HepG2 (cell line): ENCODE results near the gene SPATS2. TPM values are rescaled to one million over a fixed set of nuclear protein-coding genes. Genes with fewer than 3 reads are reported as not detected.

ENCODE experiments used
- ATAC-seq: fragments of 200-7000 bp; cut with Tn5 transposase; 3 replicates; pipeline ENCODE4 v1.9.1; 2020; ENCODE audit warnings: mild to moderate bottlenecking, moderate library complexity
- BruUV-seq: library from RNA; stranded (reverse); fragments of 400-500 nt; replicated peaks from 2 replicates; lab custom pipeline; 2021; lab: Mats Ljungman, UMichigan
- CTCF ChIA-PET: fragments of 300-600 bp; formaldehyde crosslinking; extraction: SDS; loops from one replicate; lab custom pipeline; 2021; ENCODE audit warnings: low total read pairs, inconsistent platforms, low intra/inter-chr PET ratio; lab: Yijun Ruan, JAX
- POLR2A ChIA-PET: fragments of 350-600 bp; sonication (Branson Sonifier 250); formaldehyde crosslinking; loops from one replicate; lab custom pipeline; 2020; ENCODE audit warnings: antibody characterized with exemption, inconsistent platforms; lab: Yijun Ruan, JAX
- DNase-seq: peaks from one replicate; pipeline ENCODE4 v3.0.0-alpha.2; 2015; ENCODE audit warnings: low spot score
- FAIRE-seq: peaks from 3 replicates; lab custom pipeline; 2011; peaks lifted over from hg19 to GRCh38; lab: Jason Lieb, UNC
- H2AFZ ChIP-seq: one replicate; pipeline ENCODE4 v1.6.1; 2011; ENCODE audit warnings: low read length, inconsistent platforms
- H3K27ac ChIP-seq: fragments of 300-600 bp; 3 replicates; pipeline ENCODE4 v1.8.0; 2011; ENCODE audit warnings: mixed run types, mild to moderate bottlenecking, mixed read lengths, low read length, inconsistent platforms; ENCODE audit not compliant: insufficient read depth; ENCODE audit errors: extremely low read length
- H3K27me3 ChIP-seq, 2 experiments: fragments of 200-600 bp in 1 of 2; 2 replicates in 1 of 2; 3 replicates in 1 of 2; pipeline versions ENCODE4 v1.6.0 to v1.8.0; 2011; ENCODE audit warnings: low read length in 2 of 2, mild to moderate bottlenecking in 2 of 2, moderate library complexity in 2 of 2, inconsistent platforms in 1 of 2; ENCODE audit not compliant: insufficient read depth in 2 of 2, control insufficient read depth in 1 of 2
- H3K36me3 ChIP-seq, 2 experiments: fragments of 200-600 bp in 1 of 2; replicated peaks in 1 of 2; 2 replicates in 1 of 2; 3 replicates in 1 of 2; pipeline versions ENCODE4 v1.5.1 to v1.8.0; 2011; ENCODE audit warnings: low read length in 2 of 2, inconsistent platforms in 1 of 2; ENCODE audit not compliant: insufficient read depth in 2 of 2, control insufficient read depth in 1 of 2
- H3K4me1 ChIP-seq: 2 replicates; pipeline ENCODE4 v1.5.1; 2012; ENCODE audit warnings: low read length, inconsistent platforms; ENCODE audit not compliant: insufficient read depth
- H3K4me2 ChIP-seq: 2 replicates; pipeline ENCODE4 v1.6.0; 2011; ENCODE audit warnings: low read depth, low read length, inconsistent platforms
- H3K4me3 ChIP-seq, 3 experiments: fragments of 200-600 bp in 1 of 3; sonication (generic), shearing (Covaris generic) in 1 of 3; replicated peaks in 1 of 3; 2 replicates each; pipeline ENCODE4 v1.5.1; 2011 to 2016; ENCODE audit warnings: low read length in 3 of 3, inconsistent platforms in 2 of 3, low read depth in 2 of 3, mild to moderate bottlenecking in 2 of 3, control low read depth in 1 of 3, mixed read lengths in 1 of 3; ENCODE audit not compliant: insufficient read depth in 1 of 3
- H3K79me2 ChIP-seq: one replicate; pipeline ENCODE4 v1.6.1; 2011; ENCODE audit warnings: low read length, inconsistent platforms; ENCODE audit not compliant: insufficient read depth
- H3K9ac ChIP-seq: 2 replicates; pipeline ENCODE4 v1.6.0; 2011; ENCODE audit warnings: mild to moderate bottlenecking, low read depth, low read length, inconsistent platforms; ENCODE audit not compliant: insufficient read depth
- H3K9me3 ChIP-seq: 2 replicates; pipeline ENCODE4 v1.5.1; 2012; ENCODE audit warnings: mild to moderate bottlenecking, low read length
- H4K20me1 ChIP-seq: 2 replicates; pipeline ENCODE4 v1.6.0; 2011; ENCODE audit warnings: inconsistent platforms, mild to moderate bottlenecking, low read length, moderate library complexity; ENCODE audit not compliant: insufficient read depth
- ADNP ChIP-seq: sonication (generic); formaldehyde crosslinking; IDR thresholded peaks from 2 replicates; pipeline ENCODE4 v1.4.0; 2020; ENCODE audit warnings: missing genetic modification reagents
- BCL6 ChIP-seq: IDR thresholded peaks from 2 replicates; pipeline ENCODE4 v1.6.1; 2016; ENCODE audit warnings: missing genetic modification reagents, missing compliant biosample characterization
- CTCF ChIP-seq: sonication (generic); formaldehyde crosslinking; IDR thresholded peaks from 2 replicates; pipeline ENCODE4 v1.5.0; 2020; ENCODE audit warnings: mild to moderate bottlenecking, missing genetic modification reagents, moderate library complexity
- HNRNPH1 ChIP-seq: fragments of 200-400 bp; formaldehyde crosslinking; optimal IDR thresholded peaks from 2 replicates; pipeline ENCODE3; 2017; ENCODE audit warnings: mild to moderate bottlenecking, low read depth, low read length
- IKZF5 ChIP-seq: IDR thresholded peaks from 2 replicates; pipeline ENCODE4 v1.6.1; 2018; ENCODE audit warnings: missing genetic modification reagents, mild to moderate bottlenecking, missing compliant biosample characterization
- KLF6 ChIP-seq: IDR thresholded peaks from 2 replicates; pipeline ENCODE4 v1.8.0; 2016; ENCODE audit warnings: missing biosample characterization, missing genetic modification reagents
- RBAK ChIP-seq: sonication (generic); formaldehyde crosslinking; IDR thresholded peaks from 2 replicates; pipeline ENCODE4 v1.5.1; 2020; ENCODE audit warnings: mild to moderate bottlenecking, missing genetic modification reagents
- SATB2 ChIP-seq: sonication (generic); formaldehyde crosslinking; IDR thresholded peaks from 2 replicates; pipeline ENCODE4 v1.5.0; 2020; ENCODE audit warnings: missing genetic modification reagents
- TBX2 ChIP-seq: sonication (generic); formaldehyde crosslinking; IDR thresholded peaks from 2 replicates; pipeline ENCODE4 v1.5.0; 2020; ENCODE audit warnings: missing genetic modification reagents, mild to moderate bottlenecking, borderline replicate concordance
- ZBTB7B ChIP-seq: sonication (generic); formaldehyde crosslinking; IDR thresholded peaks from 2 replicates; pipeline ENCODE4 v1.4.0; 2020; ENCODE audit warnings: missing genetic modification reagents
- ZFP41 ChIP-seq: sonication (generic); formaldehyde crosslinking; IDR thresholded peaks from 2 replicates; pipeline ENCODE4 v1.4.0; 2020; ENCODE audit warnings: mild to moderate bottlenecking, missing genetic modification reagents, borderline replicate concordance
- ZGPAT ChIP-seq: IDR thresholded peaks from 2 replicates; pipeline ENCODE4 v1.6.1; 2016; ENCODE audit warnings: mild to moderate bottlenecking
- ZNF20 ChIP-seq: sonication (generic); formaldehyde crosslinking; IDR thresholded peaks from 2 replicates; pipeline ENCODE4 v1.4.0; 2020; ENCODE audit warnings: mild to moderate bottlenecking, moderate library complexity, missing genetic modification reagents
- ZNF275 ChIP-seq: sonication (generic); formaldehyde crosslinking; IDR thresholded peaks from 2 replicates; pipeline ENCODE4 v1.8.0; 2022; ENCODE audit warnings: missing genetic modification reagents, mild to moderate bottlenecking, inconsistent platforms, borderline replicate concordance
- ZNF317 ChIP-seq: sonication (generic); formaldehyde crosslinking; IDR thresholded peaks from 2 replicates; pipeline ENCODE4 v1.5.0; 2020; ENCODE audit warnings: mild to moderate bottlenecking, missing genetic modification reagents
- ZNF570 ChIP-seq: sonication (generic); formaldehyde crosslinking; IDR thresholded peaks from 2 replicates; pipeline ENCODE4 v1.4.0; 2020; ENCODE audit warnings: mild to moderate bottlenecking, missing genetic modification reagents, borderline replicate concordance
- ZNF737 ChIP-seq: sonication (generic); formaldehyde crosslinking; IDR thresholded peaks from 2 replicates; pipeline ENCODE4 v1.5.0; 2020; ENCODE audit warnings: missing genetic modification reagents, mild to moderate bottlenecking, borderline replicate concordance
- ZSCAN31 ChIP-seq: sonication (generic); formaldehyde crosslinking; IDR thresholded peaks from 2 replicates; pipeline ENCODE4 v1.5.0; 2020; ENCODE audit warnings: low read depth, mild to moderate bottlenecking, missing genetic modification reagents
- whole genome bisulfite sequencing: methylation state at CpG from one replicate; pipeline ENCODE4 v1.1.6; 2017; ENCODE audit warnings: low lambda C conversion rate; 5-methylcytosine and 5-hydroxymethylcytosine counted together
- in situ Hi-C: cut with HindIII; loops from 2 replicates; pipeline ENCODE4 v1.10.0; 2017; ENCODE audit warnings: low pct_unique_long_range_greater_than_20kb; ENCODE audit not compliant: extremely low pct_ligation_motif_present
- intact Hi-C: fragments of 100-400 bp; cut with micrococcal nuclease; formaldehyde crosslinking; loops from one replicate; pipeline ENCODE4 v1.10.0; 2022; ENCODE audit not compliant: unreplicated experiment
- polyA plus RNA-seq, 8 experiments: library from polyadenylated mRNA; depleted of rRNA in 3 of 8; stranded (reverse) in 7 of 8; unstranded in 1 of 8; fragments of >200 nt; fragmentation: Illumina TruSeq in 4 of 8; extraction: Trizol in 4 of 8; gene quantifications; 2 replicates each; pipeline versions ENCODE4 v1.2.1 to v1.2.3, GENCODE V29; 2011 to 2016; ENCODE audit warnings: low read depth in 4 of 8, missing spikeins in 1 of 8, mixed read lengths in 1 of 8; ENCODE audit not compliant: insufficient read depth in 1 of 8
- total RNA-seq, 5 experiments: library from RNA; depleted of rRNA; stranded (reverse); fragments of >200 nt; fragmentation: Illumina TruSeq; extraction: Trizol; gene quantifications; 2 replicates each; pipeline ENCODE4 v1.2.3, GENCODE V29; 2016; ENCODE audit warnings: low read depth in 1 of 5

The SPATS2 gene
- total and polyA plus RNA-seq, 2 of the 13 experiments (the other 11 are each of a cell fraction or from before 2014, with no cell fraction given) = 19.3 to 28.1 TPM

- ChIA-PET CTCF (no interaction called here), POLR2A (no interaction called here)
- Histone ChIP-seq H3K4me3 (no peak overlapping the region), H3K9ac (no peak overlapping the region), H3K36me3 (peaks cover 16 to 43% of the 10 kb centered on the region in 2 experiments), H4K20me1 (no peaks in the 10 kb centered on the region), H3K27me3 (peaks cover 0 to 4% of the 10 kb centered on the region in 2 experiments; a peak in 1 of 5 replicates), H3K79me2 (peaks cover 8% of the 10 kb centered on the region), H2AFZ (no peak overlapping the region), H3K27ac (no peak overlapping the region), H3K4me2 (no peak overlapping the region), H3K4me1 (peaks cover 25% of the 10 kb centered on the region), H3K9me3 (no peaks in the 10 kb centered on the region)
- TF ChIP-seq ZNF317 (CRISPR knock-in tag) (no peak), RBAK (CRISPR knock-in tag) (no peak), ZNF737 (CRISPR knock-in tag) (no peak), HNRNPH1 (no peak), ADNP (CRISPR knock-in tag) (no peak), ZGPAT (CRISPR knock-in tag) (no peak), SATB2 (no peak), IKZF5 (CRISPR knock-in tag) (no peak), BCL6 (no peak), ZNF275 (CRISPR knock-in tag) (no peak), ZBTB7B (CRISPR knock-in tag) (no peak), ZSCAN31 (no peak), TBX2 (CRISPR knock-in tag) (no peak), ZFP41 (CRISPR knock-in tag) (no peak), ZNF570 (CRISPR knock-in tag) (no peak), CTCF (CRISPR knock-in tag) (no peak), KLF6 (CRISPR knock-in tag) (no peak), ZNF20 (no peak)
- no peak for FAIRE-seq
- WGBS = 100% methylated on average over 2 of the region's 2 CpGs
- in situ Hi-C loops = no loop called here
- ATAC-seq = no peak
- BruUV-seq = no TSS peak
- no peak for DNase-seq
- intact Hi-C loops = no loop called here
These were observed 39.4 kb upstream of the SPATS2 start for GRCh38 chr12:49327887-49328286.
